GM12891 (cell line): Measurements from ENCODE around the gene SYS1.

ENCODE experiments used
- DNase-seq: peaks from one replicate; pipeline ENCODE4 v3.0.0; 2011; ENCODE audit warnings: low spot score; ENCODE audit not compliant: insufficient read length
- FAIRE-seq: peaks from 2 replicates; lab custom pipeline; 2011; peaks lifted over from hg19 to GRCh38; lab: Jason Lieb, UNC
- PAX5 ChIP-seq: IDR thresholded peaks from 2 replicates; pipeline ENCODE4 v1.6.1; 2011; ENCODE audit warnings: low read length, moderate library complexity, mild to moderate bottlenecking; ENCODE audit not compliant: insufficient read depth, severe bottlenecking
- POLR2A ChIP-seq: IDR thresholded peaks from 2 replicates; pipeline ENCODE4 v1.6.1; 2011; ENCODE audit warnings: low read depth, low read length, control low read depth
- POLR2AphosphoS5 ChIP-seq: IDR thresholded peaks from 2 replicates; pipeline ENCODE4 v1.6.1; 2011; ENCODE audit warnings: low read depth, low read length, control low read depth
- POU2F2 ChIP-seq: IDR thresholded peaks from 2 replicates; pipeline ENCODE4 v1.6.1; 2011; ENCODE audit warnings: low read depth, mild to moderate bottlenecking, control low read depth, low read length, moderate library complexity
- SPI1 ChIP-seq: IDR thresholded peaks from 2 replicates; pipeline ENCODE4 v1.6.1; 2011; ENCODE audit warnings: low read depth, low read length, control low read depth
- TAF1 ChIP-seq: IDR thresholded peaks from 2 replicates; pipeline ENCODE4 v1.6.1; 2011; ENCODE audit warnings: low read depth, low read length, control low read depth

SYS1 gene

DNA sequence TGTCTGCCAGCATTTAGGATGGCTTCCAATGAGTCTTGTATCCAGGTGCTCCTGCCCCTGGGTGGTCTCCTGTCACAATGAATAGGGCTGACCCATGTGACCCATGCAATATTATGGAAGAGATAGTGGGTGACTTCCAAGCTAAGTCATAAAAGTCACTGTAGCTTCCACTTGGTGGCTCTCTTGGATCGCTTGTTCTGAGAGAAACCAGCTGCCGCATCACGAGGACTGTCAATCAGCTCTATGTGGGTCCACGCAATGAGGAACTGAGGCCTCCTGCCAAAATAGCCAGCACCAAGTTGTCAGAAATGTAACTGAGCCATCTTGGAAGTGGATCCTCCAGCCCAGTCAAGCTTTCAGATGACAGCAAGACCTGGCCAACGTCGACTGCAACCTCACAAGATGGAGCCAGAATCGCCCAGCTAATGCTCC, 40.0 kb upstream of the SYS1 start:
- TF ChIP-seq SPI1 (peak; percentile 79), POLR2AphosphoS5 (no peak)
- no peak for DNase-seq
- no peak for FAIRE-seq

DNA sequence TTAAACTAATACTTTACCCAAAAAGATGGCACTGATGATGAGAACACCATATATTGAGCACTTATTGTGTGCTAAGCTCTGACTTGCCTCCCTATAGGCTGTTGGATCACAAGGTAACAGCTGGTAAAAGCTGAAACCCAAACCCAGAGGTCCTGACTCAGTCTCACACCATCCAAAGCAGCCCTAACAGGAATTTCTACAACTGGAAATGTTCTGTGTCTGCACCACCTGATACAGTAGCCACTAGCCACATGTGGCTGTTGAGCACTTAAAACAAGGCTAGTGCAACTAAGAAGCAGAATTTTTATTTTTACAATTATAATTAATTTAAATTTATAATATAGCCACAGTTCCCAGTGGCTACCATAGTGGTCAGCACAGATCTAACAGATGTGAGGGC, 39.2 kb upstream of the SYS1 start:
- no peak for DNase-seq
- FAIRE-seq = no peak
- TF ChIP-seq POLR2A = no peak
- no peak for TF ChIP-seq TAF1

DNA sequence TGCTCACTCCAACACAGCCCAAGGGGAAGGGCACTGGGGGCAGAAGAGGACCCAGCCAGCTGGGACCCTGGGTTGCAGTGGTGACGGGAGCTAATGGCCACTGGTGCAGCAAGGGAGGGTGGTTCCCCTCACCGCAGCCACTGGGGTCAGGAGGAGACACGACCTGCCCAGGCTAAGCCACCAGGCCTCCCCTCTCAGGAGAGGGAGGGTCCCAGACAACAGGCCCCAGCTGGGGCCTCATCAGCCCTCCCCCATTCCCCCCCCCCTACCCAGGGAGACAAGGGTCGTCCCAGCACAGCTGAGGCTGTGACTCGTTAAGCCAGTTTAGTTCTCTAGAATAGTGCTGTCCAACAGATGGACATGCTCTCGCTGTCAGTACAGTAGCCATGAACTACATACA, 37.6 kb upstream of the SYS1 start:
- TF ChIP-seq POLR2A = no peak
- TF ChIP-seq POLR2AphosphoS5 = no peak
- no peak for TF ChIP-seq PAX5
- TF ChIP-seq SPI1 = no peak
- no peak for TF ChIP-seq POU2F2
- no peak for TF ChIP-seq TAF1
- no peak for DNase-seq
- no peak for FAIRE-seq

DNA sequence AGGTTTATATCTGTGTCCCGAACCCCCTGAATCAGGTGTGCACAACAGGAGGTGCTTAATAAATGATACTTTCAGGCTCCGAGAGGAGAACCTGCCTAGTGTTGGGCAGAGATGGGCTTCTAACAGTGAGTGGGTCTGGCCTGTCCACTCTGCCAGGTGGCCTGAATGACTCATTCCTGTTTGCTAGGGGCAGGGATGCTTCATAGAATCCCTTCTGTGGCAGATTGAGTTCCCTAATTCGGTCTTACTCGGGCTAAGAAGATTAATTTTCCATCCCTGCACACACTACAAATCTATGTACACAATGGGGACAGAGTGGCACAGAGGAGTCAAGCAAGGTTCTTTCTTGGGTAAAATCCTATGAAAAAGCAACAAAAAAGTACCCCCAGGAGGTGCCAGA, 34.5 kb upstream of the SYS1 start:
- no peak for FAIRE-seq
- no peak for DNase-seq

DNA sequence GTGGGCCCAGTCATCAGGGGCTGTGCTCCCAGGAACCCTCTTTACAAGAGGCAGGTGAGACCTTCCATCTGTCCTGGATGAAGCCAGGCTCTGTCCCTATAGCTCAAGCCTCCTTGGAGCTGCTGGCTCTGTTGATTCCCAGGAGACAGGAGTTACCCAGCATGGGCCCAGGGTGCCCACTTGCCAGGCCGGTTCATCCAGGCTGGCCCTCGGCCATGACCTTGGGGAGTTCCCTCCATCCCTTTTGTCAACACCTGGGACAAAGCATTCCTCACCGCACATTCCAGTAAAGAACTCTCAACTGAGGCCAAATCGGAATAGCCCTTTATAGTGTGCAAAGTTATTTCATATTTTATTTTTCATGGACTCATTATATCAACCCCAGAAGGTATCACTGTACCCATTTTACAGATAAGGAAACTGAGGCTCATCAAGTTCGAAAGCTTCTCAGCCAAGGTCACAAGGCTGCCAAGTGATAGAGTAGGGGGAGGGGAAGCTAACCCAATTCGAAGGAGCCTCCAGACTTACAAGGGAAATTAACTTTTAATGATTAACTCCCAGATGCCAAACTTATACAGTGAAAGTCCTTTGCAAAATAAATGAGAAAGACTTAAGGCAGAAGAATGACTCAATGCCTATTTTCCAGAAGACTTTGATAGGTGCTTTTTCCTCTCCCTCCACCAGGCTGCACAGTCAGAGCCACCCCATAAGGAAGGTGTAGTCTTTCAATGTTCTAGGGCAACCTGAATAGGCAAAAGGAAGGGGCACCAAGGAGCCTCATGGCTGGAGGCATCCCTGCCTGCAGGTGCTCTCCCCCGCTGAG, 33.2 kb upstream of the SYS1 start:
- FAIRE-seq (no peak), DNase-seq (no peak)
- no peak for TF ChIP-seq POU2F2
- TF ChIP-seq POLR2A = no peak
- no peak for TF ChIP-seq SPI1
- TF ChIP-seq POLR2AphosphoS5 = no peak
- TF ChIP-seq PAX5 = no peak
- no peak for TF ChIP-seq TAF1

More for the DNA sequence above, 34.5 kb upstream of the SYS1 start:
- TF ChIP-seq POLR2AphosphoS5 (no peak), POU2F2 (no peak), TAF1 (no peak), POLR2A (no peak), SPI1 (no peak), PAX5 (no peak)

DNA sequence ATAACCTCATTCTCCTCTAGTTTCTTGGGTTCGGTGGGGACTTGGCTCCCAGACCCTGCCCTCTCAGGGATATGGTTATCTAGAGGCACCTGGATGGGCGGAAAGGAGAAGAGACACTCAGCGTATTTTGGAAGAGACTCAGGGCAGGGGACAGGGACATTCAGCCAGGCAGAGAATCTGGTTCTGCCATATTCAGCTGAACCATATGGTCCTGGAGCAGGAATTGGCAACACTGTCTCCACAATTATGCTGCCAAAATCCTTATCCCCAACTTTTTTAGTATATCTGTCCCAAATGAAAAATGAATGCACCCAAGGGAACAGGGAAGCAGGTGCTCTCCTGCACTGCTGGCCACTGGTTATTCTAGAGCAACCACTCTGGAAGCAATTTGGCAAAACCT, 32.5 kb upstream of the SYS1 start:
- DNase-seq = no peak
- TF ChIP-seq POLR2A (no peak), TAF1 (no peak), PAX5 (no peak), POLR2AphosphoS5 (no peak), POU2F2 (no peak), SPI1 (no peak)
- FAIRE-seq = no peak

DNA sequence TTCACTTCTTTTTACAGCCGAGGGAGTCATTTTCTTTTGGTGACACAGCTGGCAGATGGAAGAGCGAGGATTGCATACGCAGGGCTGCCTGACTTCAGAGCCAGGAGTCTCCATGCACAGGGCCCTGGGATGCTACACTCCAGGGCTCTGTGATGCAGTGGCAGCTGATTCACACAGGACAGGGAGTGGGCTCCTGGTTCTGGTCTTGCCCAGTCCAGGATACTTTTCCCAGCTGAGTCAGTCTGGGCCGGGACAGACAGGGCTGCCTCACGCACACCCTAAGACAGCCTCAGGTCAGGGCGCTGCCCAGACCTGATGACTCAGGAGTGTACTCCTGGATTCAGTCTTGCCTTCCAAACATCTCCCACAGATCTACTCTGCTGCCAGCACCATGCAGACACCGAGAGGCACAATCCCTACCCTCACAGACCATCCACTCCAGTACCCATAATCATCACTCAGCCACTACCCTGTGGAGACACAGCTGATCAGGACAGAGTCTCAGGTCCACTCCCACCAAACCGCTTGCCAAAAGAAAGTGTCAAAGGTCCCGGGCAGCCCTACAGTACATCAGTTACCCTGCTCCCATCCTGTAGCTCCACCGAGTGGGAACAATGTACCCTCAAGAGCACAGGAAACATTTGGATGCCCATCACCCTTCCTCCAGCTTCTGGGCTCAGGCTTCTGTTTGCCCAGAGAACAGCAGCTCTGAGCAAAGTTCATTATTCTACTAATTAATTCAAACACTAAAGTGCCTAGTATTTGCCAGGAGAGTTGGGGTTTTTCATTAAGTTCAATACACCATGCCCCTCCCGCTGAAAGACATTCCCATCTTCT, 26.2 kb upstream of the SYS1 start:
- FAIRE-seq = no peak
- no peak for DNase-seq

DNA sequence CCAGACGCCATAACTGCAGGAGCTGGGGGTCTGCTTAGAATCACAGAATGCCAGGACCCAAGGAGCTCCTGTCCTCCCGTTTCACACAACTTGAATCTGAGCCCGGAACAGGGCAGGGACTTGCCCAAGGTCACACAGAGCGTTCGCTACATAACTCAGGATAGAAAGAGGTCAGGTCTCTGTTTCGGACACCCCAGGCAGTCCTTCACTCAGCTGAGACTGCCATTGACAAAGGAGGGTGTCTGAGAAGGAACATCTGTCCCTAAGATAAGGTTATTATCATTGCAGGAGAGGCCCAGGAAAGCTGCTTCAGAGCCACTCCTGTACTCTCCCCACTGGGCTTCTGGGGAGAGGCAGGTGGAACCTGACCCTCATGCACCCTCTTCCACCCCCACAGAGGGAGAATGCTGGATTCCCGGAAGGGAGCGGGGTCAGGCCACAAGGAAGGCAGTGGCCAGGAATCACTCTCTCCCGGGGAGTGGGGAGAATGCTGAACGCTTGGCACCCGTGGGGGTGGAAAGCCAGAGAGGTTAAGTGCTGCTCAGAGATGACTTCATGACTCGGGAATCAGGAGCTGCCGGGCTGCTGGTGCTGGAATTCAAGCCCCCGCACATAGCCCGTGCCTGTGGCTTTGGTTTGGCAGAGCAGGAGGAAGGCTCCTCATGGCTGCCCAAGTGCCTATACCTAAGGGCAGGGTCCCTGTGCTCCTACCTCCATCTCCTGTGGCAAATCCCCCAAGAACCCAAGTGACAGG, 25.4 kb upstream of the SYS1 start:
- TF ChIP-seq POLR2AphosphoS5 = no peak
- FAIRE-seq (no peak), DNase-seq (no peak)

More for the DNA sequence above, 26.2 kb upstream of the SYS1 start:
- TF ChIP-seq POU2F2 (no peak), POLR2A (no peak), SPI1 (no peak), TAF1 (no peak), POLR2AphosphoS5 (no peak), PAX5 (no peak)

DNA sequence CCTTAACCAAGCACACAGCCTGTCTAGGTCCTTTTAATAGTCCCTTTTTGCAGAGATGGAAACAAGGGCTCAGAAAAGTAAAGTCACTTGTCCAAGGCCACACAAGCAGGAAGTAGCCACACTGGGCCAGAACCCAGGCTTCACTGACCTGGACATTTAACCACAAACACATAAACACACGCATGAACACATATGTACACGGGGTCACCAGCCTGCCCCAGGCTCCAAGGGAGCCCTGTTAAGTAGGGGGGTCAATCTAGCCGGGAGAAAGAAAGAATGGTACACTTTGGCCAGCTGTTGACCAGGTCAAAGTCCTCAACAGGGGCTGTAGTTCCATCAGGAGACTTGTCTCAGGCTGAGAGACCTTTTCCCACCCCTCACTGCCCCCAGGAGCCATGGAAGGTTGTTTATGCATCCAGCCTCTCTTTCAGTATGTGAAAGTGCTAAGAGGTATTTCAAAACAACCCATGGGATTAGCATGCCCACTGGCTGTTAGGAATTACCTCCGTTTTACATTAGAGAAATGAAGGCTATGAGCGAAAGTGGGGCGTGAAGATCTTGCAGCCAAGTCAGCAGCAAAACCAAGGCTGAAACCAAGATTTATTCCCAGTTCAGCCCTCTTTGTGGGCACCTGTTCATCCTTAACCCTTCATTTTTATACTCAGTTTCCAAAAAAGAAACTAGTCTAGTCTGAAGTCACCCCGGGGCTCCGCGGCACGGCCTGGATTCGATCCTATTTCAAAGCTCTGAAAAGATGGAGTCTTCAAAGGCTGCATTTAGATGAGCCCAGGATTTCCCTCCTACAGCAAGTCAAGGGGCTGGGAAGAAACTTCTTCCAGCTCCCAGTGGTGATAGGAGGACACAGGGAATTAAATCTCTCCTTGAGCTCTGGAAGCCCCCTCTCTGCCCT, 24.6 kb upstream of the SYS1 start:
- TF ChIP-seq POU2F2 (no peak), TAF1 (no peak), PAX5 (no peak), SPI1 (no peak), POLR2AphosphoS5 (no peak), POLR2A (no peak)
- FAIRE-seq (no peak), DNase-seq (no peak)
